ENCODE data around the gene GPR6.

DNA sequence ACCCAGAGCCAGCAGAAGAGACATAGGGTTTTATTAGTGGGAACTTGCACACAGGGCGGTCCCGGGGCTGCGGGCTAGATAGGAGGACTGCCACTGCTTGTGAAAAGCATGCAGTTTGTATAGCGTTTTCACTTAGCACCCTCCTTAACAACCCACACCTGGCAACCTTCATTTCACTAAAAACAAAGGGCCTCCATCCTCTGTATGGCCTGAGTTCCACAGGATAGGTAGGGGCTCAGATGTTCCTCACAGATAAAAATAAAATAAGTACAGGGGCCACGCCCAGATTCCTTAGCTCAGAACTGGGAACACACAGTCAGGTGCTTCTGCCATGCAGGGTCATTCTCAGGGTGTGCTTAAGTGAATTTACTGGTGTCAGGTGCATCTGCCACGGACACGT is 39.8 kb downstream of the GPR6 start:
- TF ChIP-seq POLR2A (IDR thresholded peaks at IDR 0.05; ENCODE audit: low read length), result no peak
- TF ChIP-seq GATA1 (IDR thresholded peaks at IDR 0.05; ENCODE audit: low read depth, low read length), result no peak
